Activated CD4-positive, alpha-beta memory T cell treated with anti-CD3 and anti-CD28 coated beads, Interleukin-2, amount 10 ng/mL, durations not matched to agents 7 days and 5 days (primary cell): ENCODE measurements around the gene OTUD3. TPM values are rescaled to one million over a fixed set of nuclear protein-coding genes. Genes with fewer than 3 reads are reported as not detected.
"Not testable (repeated sequence)": the region's sequence is repeated elsewhere in the genome, so short reads cannot be mapped to it uniquely, and the experiment has no call there.

Experiments
- CTCF ChIA-PET: fragments of 350-600 bp; sonication (Branson Sonifier 250); formaldehyde crosslinking; loops from one replicate; lab custom pipeline; 2021; ENCODE audit warnings: antibody characterized with exemption, inconsistent platforms; lab: Charles Lee
- POLR2A ChIA-PET: fragments of 350-600 bp; sonication (Branson Sonifier 250); formaldehyde crosslinking; loops from one replicate; lab custom pipeline; 2021; ENCODE audit warnings: antibody characterized with exemption; lab: Charles Lee
- DNase-seq: peaks from one replicate; pipeline ENCODE4 v3.0.0-alpha.2; 2020
- H3K27ac Mint-ChIP-seq: one replicate; pipeline ENCODE4 v1.8.0; 2021; ENCODE audit warnings: mild to moderate bottlenecking, mixed read lengths
- H3K27me3 Mint-ChIP-seq: one replicate; pipeline ENCODE4 v1.8.0; 2021; ENCODE audit warnings: mixed read lengths
- H3K36me3 Mint-ChIP-seq: one replicate; pipeline ENCODE4 v1.8.0; 2021; ENCODE audit warnings: low read depth, mixed read lengths
- H3K4me1 Mint-ChIP-seq: one replicate; pipeline ENCODE4 v1.8.0; 2021; ENCODE audit warnings: mixed read lengths
- H3K4me3 Mint-ChIP-seq: one replicate; pipeline ENCODE4 v1.8.0; 2021; ENCODE audit warnings: mild to moderate bottlenecking, mixed read lengths
- H3K9me3 Mint-ChIP-seq: one replicate; pipeline ENCODE4 v1.8.0; 2021; ENCODE audit warnings: mixed read lengths
- total RNA-seq, 2 experiments: library from RNA; stranded (reverse); gene quantifications; one replicate each; pipeline ENCODE4 v1.2.3, GENCODE V29; 2021

The OTUD3 gene, protein sequence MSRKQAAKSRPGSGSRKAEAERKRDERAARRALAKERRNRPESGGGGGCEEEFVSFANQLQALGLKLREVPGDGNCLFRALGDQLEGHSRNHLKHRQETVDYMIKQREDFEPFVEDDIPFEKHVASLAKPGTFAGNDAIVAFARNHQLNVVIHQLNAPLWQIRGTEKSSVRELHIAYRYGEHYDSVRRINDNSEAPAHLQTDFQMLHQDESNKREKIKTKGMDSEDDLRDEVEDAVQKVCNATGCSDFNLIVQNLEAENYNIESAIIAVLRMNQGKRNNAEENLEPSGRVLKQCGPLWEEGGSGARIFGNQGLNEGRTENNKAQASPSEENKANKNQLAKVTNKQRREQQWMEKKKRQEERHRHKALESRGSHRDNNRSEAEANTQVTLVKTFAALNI
- total RNA-seq = 1 to 10 TPM; 6.7 to 7.6 TPM

DNA sequence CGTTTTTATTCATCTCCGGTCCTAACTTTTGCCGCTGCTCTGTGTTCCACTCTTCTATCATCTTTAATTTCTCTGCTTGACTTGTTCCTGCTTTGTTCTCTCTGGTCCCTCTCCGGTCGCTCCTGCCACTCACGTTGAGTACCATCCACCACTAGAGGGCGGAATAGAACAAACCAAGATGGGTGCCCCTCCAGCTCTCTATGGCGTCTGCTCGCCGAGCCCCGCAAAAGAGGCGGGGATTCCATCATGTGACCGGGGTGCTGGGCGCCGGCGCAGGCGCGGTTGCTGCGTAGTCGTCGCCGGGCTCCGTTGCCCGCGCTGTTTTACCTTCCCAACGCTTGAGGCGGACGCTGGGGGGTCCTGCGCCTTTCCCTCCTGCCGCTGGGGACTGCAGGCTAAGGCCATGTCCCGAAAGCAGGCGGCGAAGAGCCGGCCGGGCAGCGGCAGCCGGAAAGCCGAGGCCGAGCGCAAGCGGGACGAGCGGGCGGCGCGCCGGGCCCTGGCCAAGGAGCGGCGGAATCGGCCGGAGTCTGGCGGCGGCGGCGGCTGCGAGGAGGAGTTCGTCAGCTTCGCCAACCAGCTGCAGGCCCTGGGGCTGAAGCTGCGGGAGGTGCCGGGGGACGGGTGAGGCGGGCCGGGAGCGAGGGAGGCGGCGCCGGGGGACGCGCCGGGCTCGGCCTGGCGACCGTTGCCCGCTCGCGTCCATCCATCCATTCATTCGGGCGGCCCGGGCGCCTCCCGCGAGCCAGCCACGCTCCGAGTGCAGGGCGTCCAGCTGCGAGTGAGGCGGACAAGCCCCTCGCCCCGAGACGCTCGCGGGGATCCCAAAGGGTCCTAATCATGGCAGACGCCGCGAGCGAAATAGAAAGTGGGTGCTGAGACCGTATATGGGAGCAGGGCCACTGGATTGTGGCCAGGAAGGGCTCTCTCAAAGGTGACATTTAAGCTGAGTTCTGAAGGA is at the start of gene OTUD3:
Gene OTUD3, plus strand, starts transcription at position 285 of the 961 bp plus-strand sequence. Its CDS starts 119 bp downstream, at position 404.
- Mint-ChIP-seq H3K4me1 (peaks cover 28% of the 10 kb centered on the region), H3K9me3 (peaks cover 3% of the 10 kb centered on the region), H3K27me3 (peaks cover 9% of the 10 kb centered on the region), H3K4me3 (peak within 1 kb of the TSS; percentile 84), H3K36me3 (no peaks in the 10 kb centered on the region), H3K27ac (peak within 1 kb of the TSS; percentile 31)
- ChIA-PET POLR2A (interaction anchor here (0.7 to 1.4 kb wide), 5 partner anchors 8 to 305 kb away, joined by 3 to 4 read pairs (median 3); no protein-coding TSS in a partner anchor), CTCF (interaction anchor here (0.8 to 3.9 kb wide), 15 partner anchors 10 to 751 kb away, joined by 3 to 20 read pairs (median 4); no protein-coding TSS in a partner anchor)
- peak; percentile 96 for DNase-seq

DNA sequence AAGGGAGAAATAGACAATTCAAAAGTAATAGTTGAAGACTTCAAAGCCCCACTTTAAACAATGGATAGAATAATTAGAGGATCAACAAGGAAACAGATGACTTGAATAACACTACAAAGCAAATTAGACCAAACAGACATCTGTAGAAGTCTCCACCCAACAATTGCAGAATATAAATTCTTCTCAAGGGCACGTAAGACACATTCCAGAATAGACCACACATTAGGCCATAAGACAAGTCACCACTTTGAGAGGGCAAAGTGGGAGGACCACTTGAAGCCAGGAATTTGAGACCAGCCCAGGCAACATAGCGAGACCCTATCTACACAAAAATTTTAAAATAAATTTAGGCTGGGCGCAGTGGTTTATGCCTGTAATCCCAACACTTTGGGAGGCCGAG is 46.6 kb upstream of the OTUD3 start:
- H3K27ac Mint-ChIP-seq = no peak overlapping the region
- no peak for DNase-seq
- ChIA-PET POLR2A (no interaction called here), CTCF (interaction anchor here (0.7 kb wide), 1 partner anchor 77 kb away, joined by 5 read pairs; no protein-coding TSS in a partner anchor)
- H3K27me3 Mint-ChIP-seq = peaks cover 34% of the 10 kb centered on the region
- H3K36me3 Mint-ChIP-seq = no peaks in the 10 kb centered on the region
- no peak overlapping the region for H3K4me3 Mint-ChIP-seq
- H3K4me1 Mint-ChIP-seq = no peaks in the 10 kb centered on the region
- H3K9me3 Mint-ChIP-seq = no peaks in the 10 kb centered on the region

DNA sequence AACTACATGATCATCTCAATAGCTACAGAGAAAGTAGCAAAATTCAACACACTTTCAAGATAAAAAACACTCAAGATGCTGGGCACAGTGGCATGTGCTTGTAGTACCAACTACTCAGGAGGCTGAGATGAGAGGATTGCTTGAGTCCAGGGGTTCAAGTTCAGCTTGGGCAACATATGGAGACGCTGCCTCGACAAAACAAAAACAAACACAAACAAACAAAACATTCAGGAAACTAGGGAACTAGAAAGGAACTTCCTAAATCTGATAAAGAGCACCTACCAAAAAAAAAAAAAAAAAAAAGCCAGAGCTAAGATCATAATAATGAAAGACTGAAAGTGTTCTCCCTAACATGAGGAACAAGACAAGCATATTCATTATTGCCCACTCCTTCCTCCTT is 44.3 kb upstream of the OTUD3 start:
- Mint-ChIP-seq H3K4me1 (no peaks in the 10 kb centered on the region), H3K4me3 (no peak overlapping the region), H3K36me3 (no peaks in the 10 kb centered on the region), H3K27me3 (peaks cover 20% of the 10 kb centered on the region), H3K9me3 (no peaks in the 10 kb centered on the region), H3K27ac (no peak overlapping the region)
- DNase-seq = no peak
- ChIA-PET POLR2A (no interaction called here), CTCF (no interaction called here)

DNA sequence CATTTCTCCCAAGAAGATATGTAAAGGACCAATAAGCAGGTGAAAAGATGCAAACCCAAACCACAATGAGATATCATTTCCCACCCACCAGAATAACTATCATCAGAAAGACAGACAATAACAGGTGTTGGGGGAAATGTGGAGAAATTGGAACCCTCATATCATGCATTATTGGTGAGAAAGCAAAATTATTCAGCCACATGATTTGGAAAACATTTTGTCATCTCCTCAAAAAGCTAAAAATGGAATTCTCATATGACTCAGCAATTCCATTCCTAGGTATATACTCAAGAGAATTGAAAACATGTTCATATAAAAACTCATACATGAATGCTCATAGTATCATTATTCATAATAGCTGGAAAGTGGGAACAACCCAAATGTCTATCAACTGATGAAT is 42.0 kb upstream of the OTUD3 start:
- no peak overlapping the region for H3K27ac Mint-ChIP-seq
- no peak for DNase-seq
- peaks cover 24% of the 10 kb centered on the region for H3K27me3 Mint-ChIP-seq
- no peaks in the 10 kb centered on the region for H3K9me3 Mint-ChIP-seq
- H3K36me3 Mint-ChIP-seq = no peaks in the 10 kb centered on the region
- H3K4me3 Mint-ChIP-seq = no peak overlapping the region
- H3K4me1 Mint-ChIP-seq = no peaks in the 10 kb centered on the region
- POLR2A ChIA-PET = no interaction called here
- CTCF ChIA-PET = no interaction called here

DNA sequence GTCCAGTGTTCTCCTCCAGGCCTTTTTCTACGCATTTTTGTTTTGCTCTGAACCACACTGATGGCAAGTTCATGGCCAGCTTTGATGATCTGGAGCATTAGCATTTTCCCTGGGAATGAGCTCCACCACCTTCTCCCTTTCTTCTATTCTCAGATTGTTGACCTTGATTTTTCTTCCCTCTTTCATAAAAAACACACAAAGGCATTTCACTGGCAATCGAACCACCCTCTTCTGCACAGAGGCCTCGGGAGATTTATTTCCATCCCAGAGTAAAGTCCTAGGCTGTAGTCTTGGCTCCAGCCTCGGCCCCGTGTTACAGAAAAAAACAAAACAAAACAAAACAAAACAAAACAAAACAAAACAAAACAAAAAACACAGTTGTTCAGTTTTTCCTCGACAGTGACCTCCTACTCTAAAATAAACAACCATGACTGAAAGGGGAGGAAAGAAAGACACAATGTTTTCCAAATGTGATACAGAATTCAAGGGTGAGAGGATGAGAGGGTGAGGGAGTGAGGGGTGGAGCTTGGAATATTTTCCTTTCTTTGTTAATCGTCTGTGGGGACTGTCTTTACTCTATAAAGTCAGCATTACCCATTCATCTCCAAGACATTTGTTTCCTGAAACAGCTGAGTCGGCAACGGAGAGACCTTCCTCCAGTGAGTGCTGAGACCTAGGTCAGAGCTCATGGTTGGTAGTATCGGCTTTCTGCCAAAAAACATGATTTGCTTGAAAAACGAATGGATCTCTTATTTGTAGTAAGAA is 37.3 kb upstream of the OTUD3 start:
- H3K9me3 Mint-ChIP-seq = no peaks in the 10 kb centered on the region
- ChIA-PET POLR2A (interaction anchor here (1.3 kb wide), 1 partner anchor 9 kb away, joined by 3 read pairs; no protein-coding TSS in a partner anchor), CTCF (no interaction called here)
- H3K27ac Mint-ChIP-seq = no peak overlapping the region
- no peak for DNase-seq
- no peaks in the 10 kb centered on the region for H3K36me3 Mint-ChIP-seq
- peaks cover 28% of the 10 kb centered on the region for H3K27me3 Mint-ChIP-seq
- H3K4me3 Mint-ChIP-seq = no peak overlapping the region
- H3K4me1 Mint-ChIP-seq = no peaks in the 10 kb centered on the region

DNA sequence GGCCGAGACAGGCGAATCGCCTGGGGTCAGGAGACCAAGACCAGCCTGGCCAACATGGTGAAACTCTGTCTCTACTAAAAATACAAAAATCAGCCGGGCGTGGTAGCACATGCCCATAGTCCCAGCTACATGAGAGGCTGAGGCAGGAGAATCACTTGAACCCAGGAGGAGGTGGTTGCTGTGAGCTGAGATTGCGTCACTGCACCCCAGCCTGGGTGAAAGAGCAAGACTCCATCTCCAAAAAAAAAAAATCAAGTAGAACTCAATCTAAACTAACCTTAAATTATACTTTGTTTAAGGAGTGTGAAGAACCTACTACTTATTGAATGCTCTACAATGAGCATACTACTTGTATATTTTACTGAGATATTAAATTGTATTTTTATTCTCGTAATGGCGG is 36.6 kb upstream of the OTUD3 start:
- Mint-ChIP-seq H3K27ac (no peak overlapping the region), H3K27me3 (peaks cover 28% of the 10 kb centered on the region), H3K9me3 (no peaks in the 10 kb centered on the region), H3K36me3 (no peaks in the 10 kb centered on the region), H3K4me1 (no peaks in the 10 kb centered on the region), H3K4me3 (no peak overlapping the region)
- POLR2A ChIA-PET = no interaction called here
- DNase-seq = no peak
- CTCF ChIA-PET = no interaction called here

DNA sequence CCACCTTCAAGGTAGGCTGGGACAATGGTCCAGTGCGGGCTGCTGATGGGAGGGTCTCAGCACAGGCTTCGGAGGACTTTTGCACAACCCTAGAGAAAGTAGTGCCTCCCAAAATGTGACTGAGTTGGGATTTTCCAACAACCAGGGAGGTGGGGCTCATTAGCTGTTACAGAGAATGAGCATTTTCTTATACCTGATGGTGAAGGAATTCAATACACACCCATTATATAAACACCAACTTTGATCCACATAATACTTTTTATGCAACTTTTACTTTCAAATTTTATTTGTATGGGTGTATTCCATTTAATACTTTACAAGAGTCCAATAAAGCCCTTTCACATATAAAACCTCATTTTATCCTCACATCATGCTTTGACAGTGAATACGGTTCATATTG is 35.9 kb upstream of the OTUD3 start:
- Mint-ChIP-seq H3K4me1 (no peaks in the 10 kb centered on the region), H3K36me3 (no peaks in the 10 kb centered on the region), H3K4me3 (no peak overlapping the region), H3K27ac (no peak overlapping the region), H3K27me3 (peaks cover 28% of the 10 kb centered on the region), H3K9me3 (no peaks in the 10 kb centered on the region)
- CTCF ChIA-PET = no interaction called here
- POLR2A ChIA-PET = no interaction called here
- no peak for DNase-seq

DNA sequence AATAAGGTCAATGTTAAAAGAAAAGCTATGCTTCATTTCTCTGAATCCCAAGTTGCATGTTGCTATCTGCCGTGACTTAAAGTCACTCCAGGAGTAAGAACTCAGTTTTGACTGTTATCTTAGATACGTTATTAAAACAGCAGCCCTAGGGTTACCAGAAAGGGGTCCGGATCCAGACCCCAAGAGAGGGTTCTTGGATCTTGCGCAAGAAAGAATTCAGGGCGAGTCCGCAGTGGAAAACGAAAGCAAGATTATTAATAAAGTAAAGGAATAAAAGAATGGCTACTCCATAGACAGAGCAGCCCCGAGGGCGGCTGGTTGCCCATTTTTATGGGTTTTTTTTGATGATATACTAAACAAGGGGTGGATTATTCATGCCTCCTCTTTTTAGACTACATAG is 34.9 kb upstream of the OTUD3 start:
- H3K4me3 Mint-ChIP-seq, CTCF ChIA-PET, POLR2A ChIA-PET, DNase-seq, H3K9me3 Mint-ChIP-seq, H3K36me3 Mint-ChIP-seq, H3K27ac Mint-ChIP-seq, H3K4me1 Mint-ChIP-seq: not testable (repeated sequence)
- peaks cover 28% of the 10 kb centered on the region for H3K27me3 Mint-ChIP-seq

DNA sequence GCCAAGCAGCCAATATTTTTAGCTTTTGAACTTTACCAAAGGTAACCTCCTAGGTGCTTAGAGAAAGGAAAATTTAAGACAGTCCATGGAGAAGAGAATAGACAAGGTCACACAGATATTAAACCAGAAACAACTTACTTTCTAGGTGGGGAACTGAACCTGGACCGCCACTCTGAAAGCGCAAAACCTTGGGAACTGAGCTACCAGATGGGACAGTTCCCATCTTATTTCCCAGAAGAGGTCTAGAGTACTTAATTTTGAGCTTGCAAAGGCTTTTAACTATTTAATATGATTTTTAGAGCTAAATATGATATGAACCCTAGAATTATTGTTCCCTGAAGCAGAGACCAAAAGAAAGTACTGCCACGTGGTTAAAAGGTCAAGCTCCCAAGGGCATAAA is 32.9 kb upstream of the OTUD3 start:
- DNase-seq, POLR2A ChIA-PET, H3K9me3 Mint-ChIP-seq, H3K27ac Mint-ChIP-seq, H3K36me3 Mint-ChIP-seq, H3K4me1 Mint-ChIP-seq, H3K4me3 Mint-ChIP-seq: not testable (repeated sequence)
- H3K27me3 Mint-ChIP-seq = peaks cover 28% of the 10 kb centered on the region
- CTCF ChIA-PET = interaction anchor here (1.2 kb wide), 1 partner anchor 9 kb away, joined by 3 read pairs; no protein-coding TSS in a partner anchor

DNA sequence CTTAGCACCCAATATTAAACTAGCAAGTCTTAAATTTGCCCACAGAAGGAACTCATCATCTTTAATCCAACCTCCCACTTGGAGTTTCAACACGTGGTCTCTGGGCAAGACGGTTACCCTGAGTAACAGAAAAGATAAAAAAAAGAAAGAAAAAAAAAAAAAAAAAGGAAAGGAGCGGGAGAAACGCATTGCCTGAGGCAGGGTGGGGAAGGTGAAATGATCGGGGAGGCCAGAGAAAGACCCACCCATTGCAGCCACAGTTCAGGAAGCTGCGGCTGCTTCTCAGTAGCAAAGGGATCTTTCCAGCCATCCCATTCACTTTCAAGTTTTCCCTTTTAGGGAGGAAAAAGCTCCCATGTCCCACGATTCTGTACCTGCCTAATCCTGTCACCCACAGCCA is 32.0 kb upstream of the OTUD3 start:
- no peak overlapping the region for H3K27ac Mint-ChIP-seq
- POLR2A ChIA-PET = no interaction called here
- CTCF ChIA-PET = no interaction called here
- no peaks in the 10 kb centered on the region for H3K36me3 Mint-ChIP-seq
- H3K4me1 Mint-ChIP-seq = no peaks in the 10 kb centered on the region
- peaks cover 21% of the 10 kb centered on the region for H3K27me3 Mint-ChIP-seq
- no peak overlapping the region for H3K4me3 Mint-ChIP-seq
- no peak for DNase-seq
- H3K9me3 Mint-ChIP-seq = no peaks in the 10 kb centered on the region

DNA sequence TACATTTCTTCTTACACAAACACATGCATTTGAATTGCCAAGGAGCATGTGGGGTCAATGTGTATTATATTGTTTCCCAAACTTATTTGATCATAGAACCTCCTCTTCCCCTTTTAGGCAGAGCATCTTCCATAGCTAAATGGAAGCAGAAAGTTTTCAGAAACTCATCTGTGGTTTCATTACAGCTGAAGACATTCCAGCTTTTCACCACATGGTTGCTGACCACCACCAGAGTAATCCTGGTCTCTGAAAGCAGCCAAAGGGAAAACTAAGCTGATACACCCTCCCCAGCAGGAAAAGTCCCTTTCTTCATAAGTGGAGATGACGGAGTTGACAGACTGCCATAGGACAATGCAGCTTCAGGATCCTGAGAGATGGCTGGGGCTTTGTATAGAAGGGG is 30.2 kb upstream of the OTUD3 start:
- H3K27me3 Mint-ChIP-seq = peaks cover 15% of the 10 kb centered on the region
- H3K4me1 Mint-ChIP-seq = no peaks in the 10 kb centered on the region
- POLR2A ChIA-PET = no interaction called here
- H3K27ac Mint-ChIP-seq = no peak overlapping the region
- H3K9me3 Mint-ChIP-seq = no peaks in the 10 kb centered on the region
- CTCF ChIA-PET = no interaction called here
- DNase-seq = no peak
- no peaks in the 10 kb centered on the region for H3K36me3 Mint-ChIP-seq
- no peak overlapping the region for H3K4me3 Mint-ChIP-seq

DNA sequence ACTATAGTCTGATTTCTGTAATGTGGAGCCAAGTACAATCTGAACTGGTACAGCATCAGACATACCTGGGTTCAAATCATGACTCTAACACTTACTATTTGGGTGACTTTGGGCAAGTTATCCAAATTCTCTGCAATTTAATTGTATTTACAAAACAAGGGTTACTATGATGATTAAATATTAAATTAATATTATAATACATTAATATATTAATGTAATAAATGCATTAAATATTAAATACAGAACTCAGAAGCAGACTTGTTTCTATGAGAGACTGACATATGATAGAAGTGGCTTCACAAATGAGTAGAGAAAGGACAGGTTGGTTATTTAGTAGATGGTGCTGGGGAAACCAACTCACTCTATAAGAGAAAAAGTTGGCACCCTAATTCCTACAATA is 27.3 kb upstream of the OTUD3 start:
- H3K27me3 Mint-ChIP-seq = peaks cover 12% of the 10 kb centered on the region
- no peaks in the 10 kb centered on the region for H3K4me1 Mint-ChIP-seq
- ChIA-PET POLR2A (interaction anchor here (0.6 kb wide), 1 partner anchor 12 kb away, joined by 3 read pairs; no protein-coding TSS in a partner anchor), CTCF (no interaction called here)
- no peak for DNase-seq
- H3K9me3 Mint-ChIP-seq = no peaks in the 10 kb centered on the region
- no peaks in the 10 kb centered on the region for H3K36me3 Mint-ChIP-seq
- H3K27ac Mint-ChIP-seq = no peak overlapping the region
- H3K4me3 Mint-ChIP-seq = no peak overlapping the region
